ENCODE results near the gene MCUB.

GRCh38 chr4:109548655-109549054 lies 11.4 kb upstream of the MCUB start:
- no peak for TF ChIP-seq CTCF (IDR thresholded peaks at IDR 0.05; ENCODE audit: poor library complexity)
- TF ChIP-seq EZH2phosphoT487 (IDR thresholded peaks at IDR 0.05; ENCODE audit: low read depth, severe bottlenecking, unreplicated experiment), result no peak
- TF ChIP-seq EZH2 (IDR thresholded peaks at IDR 0.05; ENCODE audit: borderline replicate concordance), result no peak
